SU-DHL-6 (cell line): ENCODE data around the gene GOLGB1.

ENCODE experiments used
- CTCF ChIP-seq: fragments of 200-600 bp; sonication (generic); IDR thresholded peaks from one replicate; pipeline ENCODE4 v1.5.1; 2017; ENCODE audit warnings: antibody characterized with exemption, mild to moderate bottlenecking, low read length, moderate library complexity; ENCODE audit not compliant: insufficient read depth, poor library complexity, severe bottlenecking
- EZH2phosphoT487 ChIP-seq: fragments of 200-600 bp; sonication (generic), shearing (Covaris generic); conservative IDR thresholded peaks from 2 replicates; pipeline ENCODE4 v1.6.1; 2018; ENCODE audit warnings: mild to moderate bottlenecking, antibody characterized with exemption, low read length, moderate library complexity, mixed read lengths

- TF ChIP-seq CTCF = no peak
- TF ChIP-seq EZH2phosphoT487 = no peak
These were observed 510 bp upstream of the GOLGB1 start for GRCh38 chr3:121750087-121750415.
